SU-DHL-6 (cell line): Measurements from ENCODE around the gene MAST4.

ENCODE experiments used
- EZH2phosphoT487 ChIP-seq: fragments of 200-600 bp; sonication (generic), shearing (Covaris generic); conservative IDR thresholded peaks from 2 replicates; pipeline ENCODE4 v1.6.1; 2018; ENCODE audit warnings: mild to moderate bottlenecking, antibody characterized with exemption, low read length, moderate library complexity, mixed read lengths
- TF ChIP-seq, protein P1 (sequence below): fragments of 200-600 bp; sonication (generic); IDR thresholded peaks from one replicate; pipeline ENCODE4 v1.5.1; 2017; ENCODE audit warnings: antibody characterized with exemption, mild to moderate bottlenecking, low read length, moderate library complexity; ENCODE audit not compliant: insufficient read depth, poor library complexity, severe bottlenecking

DNA sequence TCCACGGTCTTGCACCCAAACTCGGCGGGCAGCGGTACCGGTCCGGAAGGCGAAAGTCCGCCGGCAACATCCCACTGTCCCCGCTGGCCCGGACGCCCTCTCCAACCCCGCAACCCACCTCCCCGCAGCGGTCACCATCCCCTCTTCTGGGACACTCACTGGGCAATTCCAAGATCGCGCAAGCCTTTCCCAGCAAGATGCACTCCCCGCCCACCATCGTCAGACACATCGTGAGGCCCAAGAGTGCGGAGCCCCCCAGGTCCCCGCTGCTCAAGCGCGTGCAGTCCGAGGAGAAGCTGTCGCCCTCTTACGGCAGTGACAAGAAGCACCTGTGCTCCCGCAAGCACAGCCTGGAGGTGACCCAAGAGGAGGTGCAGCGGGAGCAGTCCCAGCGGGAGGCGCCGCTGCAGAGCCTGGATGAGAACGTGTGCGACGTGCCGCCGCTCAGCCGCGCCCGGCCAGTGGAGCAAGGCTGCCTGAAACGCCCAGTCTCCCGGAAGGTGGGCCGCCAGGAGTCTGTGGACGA, 567.1 kb downstream of the MAST4 start:
- TF ChIP-seq, protein P1, sequence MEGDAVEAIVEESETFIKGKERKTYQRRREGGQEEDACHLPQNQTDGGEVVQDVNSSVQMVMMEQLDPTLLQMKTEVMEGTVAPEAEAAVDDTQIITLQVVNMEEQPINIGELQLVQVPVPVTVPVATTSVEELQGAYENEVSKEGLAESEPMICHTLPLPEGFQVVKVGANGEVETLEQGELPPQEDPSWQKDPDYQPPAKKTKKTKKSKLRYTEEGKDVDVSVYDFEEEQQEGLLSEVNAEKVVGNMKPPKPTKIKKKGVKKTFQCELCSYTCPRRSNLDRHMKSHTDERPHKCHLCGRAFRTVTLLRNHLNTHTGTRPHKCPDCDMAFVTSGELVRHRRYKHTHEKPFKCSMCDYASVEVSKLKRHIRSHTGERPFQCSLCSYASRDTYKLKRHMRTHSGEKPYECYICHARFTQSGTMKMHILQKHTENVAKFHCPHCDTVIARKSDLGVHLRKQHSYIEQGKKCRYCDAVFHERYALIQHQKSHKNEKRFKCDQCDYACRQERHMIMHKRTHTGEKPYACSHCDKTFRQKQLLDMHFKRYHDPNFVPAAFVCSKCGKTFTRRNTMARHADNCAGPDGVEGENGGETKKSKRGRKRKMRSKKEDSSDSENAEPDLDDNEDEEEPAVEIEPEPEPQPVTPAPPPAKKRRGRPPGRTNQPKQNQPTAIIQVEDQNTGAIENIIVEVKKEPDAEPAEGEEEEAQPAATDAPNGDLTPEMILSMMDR, result no peak
- TF ChIP-seq EZH2phosphoT487, result no peak
